Loucy (cell line): ENCODE measurements around the gene GALNT7.

ENCODE experiments used
- H2AFZ ChIP-seq: fragments of 200-600 bp; sonication (generic); 2 replicates; pipeline ENCODE4 v1.6.0; 2016; ENCODE audit warnings: antibody characterized with exemption, mild to moderate bottlenecking, low read length, moderate library complexity
- H3F3A ChIP-seq: fragments of 200-600 bp; 2 replicates; pipeline ENCODE4 v1.6.0; 2016; ENCODE audit warnings: antibody characterized with exemption, low read depth, mild to moderate bottlenecking
- H3K27me3 ChIP-seq: fragments of 200-600 bp; sonication (generic); 2 replicates; pipeline ENCODE4 v1.6.1; 2014; ENCODE audit warnings: low read length, mild to moderate bottlenecking; ENCODE audit not compliant: insufficient read depth, poor library complexity, severe bottlenecking
- H3K36me3 ChIP-seq: fragments of 200-600 bp; sonication (generic); 2 replicates; pipeline ENCODE4 v1.6.1; 2016; ENCODE audit warnings: low read length; ENCODE audit not compliant: insufficient read depth
- H3K4me1 ChIP-seq: fragments of 200-600 bp; sonication (generic); 2 replicates; pipeline ENCODE4 v1.5.1; 2014; ENCODE audit warnings: low read length, mild to moderate bottlenecking; ENCODE audit not compliant: insufficient read depth, poor library complexity, severe bottlenecking
- H3K4me2 ChIP-seq: fragments of 200-600 bp; sonication (generic); 2 replicates; pipeline ENCODE4 v1.6.0; 2014; ENCODE audit warnings: antibody characterized with exemption, low read length, low read depth, mild to moderate bottlenecking; ENCODE audit not compliant: poor library complexity, severe bottlenecking
- H3K4me3 ChIP-seq: fragments of 200-600 bp; sonication (generic); 2 replicates; pipeline ENCODE4 v1.5.1; 2014; ENCODE audit warnings: low read length, mild to moderate bottlenecking, mixed read lengths; ENCODE audit not compliant: poor library complexity, severe bottlenecking
- H3K79me2 ChIP-seq: fragments of 200-600 bp; sonication (generic); 2 replicates; pipeline ENCODE4 v1.6.1; 2014; ENCODE audit warnings: low read length; ENCODE audit not compliant: insufficient read depth
- H3K9ac ChIP-seq: fragments of 200-600 bp; sonication (generic); 2 replicates; pipeline ENCODE4 v1.6.0; 2014; ENCODE audit warnings: mild to moderate bottlenecking, low read depth, low read length, moderate library complexity; ENCODE audit not compliant: poor library complexity, severe bottlenecking
- H3K9me2 ChIP-seq: fragments of 200-600 bp; sonication (generic); replicated peaks from 2 replicates; pipeline ENCODE4 v1.6.1; 2016; ENCODE audit warnings: low read depth, low read length, mixed read lengths
- H3K9me3 ChIP-seq: fragments of 200-600 bp; sonication (generic); 2 replicates; pipeline ENCODE4 v1.6.1; 2014; ENCODE audit warnings: mild to moderate bottlenecking, antibody characterized with exemption, low read length, low read depth; ENCODE audit not compliant: insufficient read depth
- H4K20me1 ChIP-seq: fragments of 200-600 bp; sonication (generic); 2 replicates; pipeline ENCODE4 v1.6.0; 2014; ENCODE audit warnings: antibody characterized with exemption, low read length, mild to moderate bottlenecking; ENCODE audit not compliant: insufficient read depth, poor library complexity, severe bottlenecking
- CTCF ChIP-seq: fragments of 200-600 bp; sonication (generic); conservative IDR thresholded peaks from 2 replicates; pipeline ENCODE4 v1.5.1; 2014; ENCODE audit warnings: mild to moderate bottlenecking, antibody characterized with exemption, low read length
- EZH2phosphoT487 ChIP-seq: fragments of 200-600 bp; IDR thresholded peaks from 2 replicates; pipeline ENCODE4 v1.6.1; 2018; ENCODE audit warnings: antibody characterized with exemption, mild to moderate bottlenecking, moderate library complexity, borderline replicate concordance

The GALNT7 gene

GRCh38 chr4:173272996-173273395 is 104.4 kb downstream of the GALNT7 start:
- Histone ChIP-seq H3K36me3 (peaks cover 33% of the 10 kb centered on the region; the same call in 1 of the 2 replicates), H3K9me3 (no peaks in the 10 kb centered on the region), H2AFZ (no peak overlapping the region), H3K4me1 (peaks cover 6% of the 10 kb centered on the region), H3F3A (no peaks in the 10 kb centered on the region), H3K9me2 (no peaks in the 10 kb centered on the region), H3K4me3 (no peak overlapping the region), H3K79me2 (peaks cover 96% of the 10 kb centered on the region), H3K27me3 (no peaks in the 10 kb centered on the region), H3K4me2 (no peak overlapping the region), H3K9ac (no peak overlapping the region), H4K20me1 (peaks cover 50% of the 10 kb centered on the region)
- TF ChIP-seq CTCF (no peak), EZH2phosphoT487 (no peak)

- peaks cover 47% of the 10 kb centered on the region for H4K20me1 ChIP-seq
- no peak overlapping the region for H3K9ac ChIP-seq
- no peak overlapping the region for H3K4me2 ChIP-seq
- peaks cover 97% of the 10 kb centered on the region for H3K79me2 ChIP-seq
- H3F3A ChIP-seq: no peaks in the 10 kb centered on the region
- TF ChIP-seq EZH2phosphoT487: no peak
- TF ChIP-seq CTCF: no peak
- no peak overlapping the region for H2AFZ ChIP-seq
- H3K27me3 ChIP-seq: no peaks in the 10 kb centered on the region
- peaks cover 34% of the 10 kb centered on the region; the same call in 1 of the 2 replicates for H3K36me3 ChIP-seq
- no peaks in the 10 kb centered on the region for H3K9me3 ChIP-seq
- H3K4me3 ChIP-seq: no peak overlapping the region
- peaks cover 4% of the 10 kb centered on the region for H3K4me1 ChIP-seq
- no peaks in the 10 kb centered on the region for H3K9me2 ChIP-seq
These were observed 105.3 kb downstream of the GALNT7 start for GRCh38 chr4:173273941-173274340.

GRCh38 chr4:173274744-173275143 is 106.1 kb downstream of the GALNT7 start:
- peaks cover 40% of the 10 kb centered on the region for H4K20me1 ChIP-seq
- H3K4me2 ChIP-seq: no peak overlapping the region
- no peak overlapping the region for H2AFZ ChIP-seq
- H3K9me3 ChIP-seq: no peaks in the 10 kb centered on the region
- H3K9me2 ChIP-seq: no peaks in the 10 kb centered on the region
- H3K27me3 ChIP-seq: no peaks in the 10 kb centered on the region
- peaks cover 97% of the 10 kb centered on the region for H3K79me2 ChIP-seq
- H3K4me3 ChIP-seq: no peak overlapping the region
- H3F3A ChIP-seq: no peaks in the 10 kb centered on the region
- H3K4me1 ChIP-seq: no peaks in the 10 kb centered on the region
- H3K36me3 ChIP-seq: peaks cover 30% of the 10 kb centered on the region; the same call in 1 of the 2 replicates
- TF ChIP-seq EZH2phosphoT487 (no peak), CTCF (no peak)
- H3K9ac ChIP-seq: no peak overlapping the region
